SJSA1 (cell line): Measurements from ENCODE around the gene METRNL. TPM values are rescaled to one million over a fixed set of nuclear protein-coding genes. Genes with fewer than 3 reads are reported as not detected.

Source experiments
- total RNA-seq: library from RNA; depleted of rRNA; stranded (reverse); fragments of >200 nt; shearing (Covaris generic); gene quantifications from 2 replicates; pipeline ENCODE4 v1.2.3, GENCODE V29; 2014; rRNA removed

METRNL gene
- total RNA-seq, 1 experiment from 2014 or later: 128 TPM

Other genes with a start within 250 kb of the METRNL start
- not detected in 2 replicates for gene ZNF750, start 239.6 kb upstream of the METRNL start, total RNA-seq